Esophagus squamous epithelium (tissue), 4 donors: ENCODE data around the gene ICOSLG.

Source experiments
- POLR2A ChIP-seq, 4 donors: fragments of 450-650 bp; IDR thresholded peaks; one replicate each; pipeline ENCODE4 v1.6.1; 2017; ENCODE audit warnings: antibody characterized with exemption in 4 of 4, mild to moderate bottlenecking in 4 of 4, moderate library complexity in 3 of 4
- TF ChIP-seq, protein P1 (sequence below), 6 experiments: fragments of 450-650 bp in 4 of 6; fragments of 200-600 bp in 2 of 6; sonication (generic) in 2 of 6; IDR thresholded peaks; one replicate each; pipeline ENCODE4 v1.5.1; 2016 to 2019; ENCODE audit warnings: antibody characterized with exemption in 6 of 6, mild to moderate bottlenecking in 4 of 6, moderate library complexity in 4 of 6

DNA sequence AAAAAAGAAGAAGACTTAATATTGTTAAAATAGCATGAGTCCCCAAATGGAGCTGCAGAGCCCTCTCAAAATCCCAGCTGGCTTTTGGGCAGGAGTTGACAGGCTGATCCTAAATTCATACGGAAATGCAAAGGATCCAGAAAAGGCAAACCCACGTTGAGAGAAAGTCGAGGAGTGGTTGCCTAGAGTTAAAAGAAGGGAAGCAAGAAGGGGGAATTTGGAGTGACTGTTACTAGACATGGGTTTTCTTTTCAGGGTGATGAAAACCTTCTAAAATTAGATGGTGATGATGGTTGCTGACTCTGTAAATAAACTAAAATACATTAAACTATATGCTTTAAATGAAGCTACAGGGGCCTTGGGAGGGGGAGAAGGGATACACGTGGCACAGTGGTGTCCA, 19.3 kb upstream of the ICOSLG start:
- TF ChIP-seq, protein P1, sequence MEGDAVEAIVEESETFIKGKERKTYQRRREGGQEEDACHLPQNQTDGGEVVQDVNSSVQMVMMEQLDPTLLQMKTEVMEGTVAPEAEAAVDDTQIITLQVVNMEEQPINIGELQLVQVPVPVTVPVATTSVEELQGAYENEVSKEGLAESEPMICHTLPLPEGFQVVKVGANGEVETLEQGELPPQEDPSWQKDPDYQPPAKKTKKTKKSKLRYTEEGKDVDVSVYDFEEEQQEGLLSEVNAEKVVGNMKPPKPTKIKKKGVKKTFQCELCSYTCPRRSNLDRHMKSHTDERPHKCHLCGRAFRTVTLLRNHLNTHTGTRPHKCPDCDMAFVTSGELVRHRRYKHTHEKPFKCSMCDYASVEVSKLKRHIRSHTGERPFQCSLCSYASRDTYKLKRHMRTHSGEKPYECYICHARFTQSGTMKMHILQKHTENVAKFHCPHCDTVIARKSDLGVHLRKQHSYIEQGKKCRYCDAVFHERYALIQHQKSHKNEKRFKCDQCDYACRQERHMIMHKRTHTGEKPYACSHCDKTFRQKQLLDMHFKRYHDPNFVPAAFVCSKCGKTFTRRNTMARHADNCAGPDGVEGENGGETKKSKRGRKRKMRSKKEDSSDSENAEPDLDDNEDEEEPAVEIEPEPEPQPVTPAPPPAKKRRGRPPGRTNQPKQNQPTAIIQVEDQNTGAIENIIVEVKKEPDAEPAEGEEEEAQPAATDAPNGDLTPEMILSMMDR (IDR thresholded peaks at IDR 0.05) = no peak
- TF ChIP-seq POLR2A (IDR thresholded peaks at IDR 0.05) = no peak
